ENCODE measurements around the gene SH3TC1.

Gene SH3TC1

GRCh38 chr4:8233672-8234484, 34.8 kb downstream of the SH3TC1 start:
- no peak for DNase-seq

- DNase-seq: no peak
Measured at GRCh38 chr4:8234715-8235114, 35.6 kb downstream of the SH3TC1 start.

- DNase-seq: no peak
Measured at GRCh38 chr4:8235224-8235623, 36.1 kb downstream of the SH3TC1 start.

GRCh38 chr4:8235686-8236085, 36.6 kb downstream of the SH3TC1 start:
- DNase-seq: no peak

- no peak for DNase-seq
Measured at GRCh38 chr4:8236106-8236919, 37.2 kb downstream of the SH3TC1 start.

GRCh38 chr4:8236920-8237195, 37.8 kb downstream of the SH3TC1 start:
- no peak for DNase-seq

GRCh38 chr4:8237256-8237989, 38.3 kb downstream of the SH3TC1 start:
- DNase-seq: no peak

GRCh38 chr4:8238036-8238511, 39.0 kb downstream of the SH3TC1 start:
- no peak for DNase-seq

GRCh38 chr4:8238515-8239053, 39.5 kb downstream of the SH3TC1 start:
- DNase-seq: no peak

- DNase-seq: no peak
Measured at GRCh38 chr4:8239226-8239625, 40.1 kb downstream of the SH3TC1 start.

- DNase-seq: no peak
Measured at GRCh38 chr4:8239661-8240060, 40.6 kb downstream of the SH3TC1 start.

GRCh38 chr4:8240211-8241041, 41.3 kb downstream of the SH3TC1 start:
- no peak for DNase-seq

- DNase-seq: no peak
Measured at GRCh38 chr4:8241211-8241779, 42.2 kb downstream of the SH3TC1 start.

- DNase-seq: peak; percentile 78
Measured at GRCh38 chr4:8241895-8242696, 43.0 kb downstream of the SH3TC1 start.

GRCh38 chr4:8242782-8243560, 43.9 kb downstream of the SH3TC1 start:
- no peak for DNase-seq

- no peak for DNase-seq
Measured at GRCh38 chr4:8244001-8244757, 45.1 kb downstream of the SH3TC1 start.

GRCh38 chr4:8244931-8245460, 45.9 kb downstream of the SH3TC1 start:
- DNase-seq: no peak

- no peak for DNase-seq
Measured at GRCh38 chr4:8245884-8246833, 47.1 kb downstream of the SH3TC1 start.
